HG02870 (cell line): Measurements from ENCODE around the gene ESR2.
"Not testable (repeated sequence)": the region's sequence is repeated elsewhere in the genome, so short reads cannot be mapped to it uniquely, and the experiment has no call there.

Experiments used
- ATAC-seq: cut with Tn5 transposase; IDR thresholded peaks from one replicate; pipeline ENCODE4 v1.9.1; 2021; ENCODE audit warnings: mild to moderate bottlenecking, moderate library complexity; ENCODE audit not compliant: unreplicated experiment

Gene ESR2

GRCh38 chr14:64293976-64294671 lies at the start of gene ESR2:
Gene ESR2, minus strand, starts transcription at chr14:64294371. Its CDS starts 11,386 bp downstream, at chr14:64282985.
- peak; percentile 31 for ATAC-seq

GRCh38 chr14:64340560-64341196 lies 46.5 kb upstream of the ESR2 start:
- ATAC-seq, result no peak

- peak; percentile 91 for ATAC-seq
Measured at GRCh38 chr14:64338616-64339316, 44.6 kb upstream of the ESR2 start.

GRCh38 chr14:64337888-64338615 lies 43.9 kb upstream of the ESR2 start:
- peak; percentile 43 for ATAC-seq

GRCh38 chr14:64329149-64329548 lies 35.0 kb upstream of the ESR2 start:
- ATAC-seq, result no peak

- ATAC-seq, result no peak
Measured at GRCh38 chr14:64326502-64326901, 32.3 kb upstream of the ESR2 start.

GRCh38 chr14:64324895-64325294 lies 30.7 kb upstream of the ESR2 start:
- ATAC-seq, result no peak

GRCh38 chr14:64324461-64324860 lies 30.3 kb upstream of the ESR2 start:
- ATAC-seq, result no peak

GRCh38 chr14:64320362-64320761 lies 26.2 kb upstream of the ESR2 start:
- not testable (repeated sequence) for ATAC-seq

- not testable (repeated sequence) for ATAC-seq
Measured at GRCh38 chr14:64318695-64319094, 24.5 kb upstream of the ESR2 start.

- no peak for ATAC-seq
Measured at GRCh38 chr14:64303471-64303917, 9.3 kb upstream of the ESR2 start.

- ATAC-seq, result no peak
Measured at GRCh38 chr14:64298773-64299172, 4.6 kb upstream of the ESR2 start.

GRCh38 chr14:64296561-64296960 lies 2.4 kb upstream of the ESR2 start:
- no peak for ATAC-seq

GRCh38 chr14:64294672-64295413 lies 672 bp upstream of the ESR2 start:
- peak; percentile 67 for ATAC-seq

- no peak for ATAC-seq
Measured at GRCh38 chr14:64292197-64292596, 2.0 kb downstream of the ESR2 start.

GRCh38 chr14:64289571-64289970 lies 4.6 kb downstream of the ESR2 start:
- no peak for ATAC-seq

- ATAC-seq, result no peak
Measured at GRCh38 chr14:64281805-64282204, 12.4 kb downstream of the ESR2 start.

GRCh38 chr14:64279704-64280668 lies 14.2 kb downstream of the ESR2 start:
- ATAC-seq, result no peak

- no peak for ATAC-seq
Measured at GRCh38 chr14:64278458-64278857, 15.7 kb downstream of the ESR2 start.
